Vagina (tissue), 2 donors: Measurements from ENCODE around the gene POLR1G.

Source experiments
- CTCF ChIP-seq, 3 experiments: fragments of 450-650 bp in 2 of 3; fragments of 200-600 bp in 1 of 3; sonication (generic) in 1 of 3; IDR thresholded peaks; one replicate each; pipeline ENCODE4 v1.5.1; 2017 to 2019; ENCODE audit warnings: antibody characterized with exemption in 3 of 3, mild to moderate bottlenecking in 2 of 3, moderate library complexity in 2 of 3
- POLR2A ChIP-seq, 2 donors: fragments of 450-650 bp; IDR thresholded peaks; one replicate each; pipeline ENCODE4 v1.6.1; 2017; ENCODE audit warnings: antibody characterized with exemption in 2 of 2, mild to moderate bottlenecking in 2 of 2, moderate library complexity in 2 of 2
- POLR2AphosphoS5 ChIP-seq, 2 donors: sonication (generic); formaldehyde crosslinking; IDR thresholded peaks; one replicate each; pipeline ENCODE4 v1.9.0; 2017; ENCODE audit warnings: antibody characterized with exemption in 2 of 2, mild to moderate bottlenecking in 2 of 2, low read depth in 1 of 2; ENCODE audit not compliant: insufficient read depth in 1 of 2

- TF ChIP-seq CTCF (IDR thresholded peaks at IDR 0.05) (no peak), POLR2A (IDR thresholded peaks at IDR 0.05) (no peak), POLR2AphosphoS5 (IDR thresholded peaks at IDR 0.05; ENCODE audit: insufficient read depth in 1 of 2, low read depth in 1 of 2) (no peak)
These were observed 51.3 kb downstream of the POLR1G start for GRCh38 chr19:45457776-45458175.
